Activated naive CD4-positive, alpha-beta T cell treated with anti-CD3 and anti-CD28 coated beads, Interleukin-2, amount 50 U/mL, for 24 hours (primary cell): ENCODE results near the gene THBS2.
"Not testable (repeated sequence)": the region's sequence is repeated elsewhere in the genome, so short reads cannot be mapped to it uniquely, and the experiment has no call there.

Experiments used
- H3K27ac Mint-ChIP-seq: one replicate; pipeline ENCODE4 v1.8.0; 2021; ENCODE audit warnings: mild to moderate bottlenecking, mixed read lengths
- H3K27me3 Mint-ChIP-seq: one replicate; pipeline ENCODE4 v1.8.0; 2021; ENCODE audit warnings: mixed read lengths
- H3K36me3 Mint-ChIP-seq: one replicate; pipeline ENCODE4 v1.8.0; 2021; ENCODE audit warnings: mixed read lengths
- H3K4me1 Mint-ChIP-seq: one replicate; pipeline ENCODE4 v1.8.0; 2021; ENCODE audit warnings: mixed read lengths
- H3K4me3 Mint-ChIP-seq: one replicate; pipeline ENCODE4 v1.8.0; 2021; ENCODE audit warnings: mild to moderate bottlenecking, mixed read lengths
- H3K9me3 Mint-ChIP-seq: one replicate; pipeline ENCODE4 v1.8.0; 2021; ENCODE audit warnings: mixed read lengths

THBS2 gene

DNA sequence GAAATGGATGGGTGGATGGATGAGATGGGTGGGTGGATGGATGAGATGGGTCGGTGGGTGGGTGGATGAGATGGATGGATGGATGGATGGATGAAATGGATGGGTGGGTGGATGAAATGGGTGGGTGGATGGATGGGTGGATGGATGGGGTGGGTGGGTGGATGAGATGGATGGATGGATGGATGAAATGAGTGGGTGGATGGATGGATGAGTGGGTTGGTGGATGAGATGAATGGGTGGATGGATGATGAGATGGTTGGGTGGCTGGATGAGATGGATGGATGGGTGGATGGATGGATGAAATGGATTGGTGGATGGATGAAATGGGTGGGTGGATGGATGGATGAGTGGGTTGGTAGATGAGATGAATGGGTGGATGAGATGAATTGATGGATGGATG, 35.7 kb downstream of the THBS2 start:
- Mint-ChIP-seq H3K36me3 (peaks cover 5% of the 10 kb centered on the region), H3K27ac (no peak overlapping the region), H3K4me3 (no peak overlapping the region), H3K27me3 (no peaks in the 10 kb centered on the region), H3K4me1 (peaks cover 6% of the 10 kb centered on the region), H3K9me3 (no peaks in the 10 kb centered on the region)

DNA sequence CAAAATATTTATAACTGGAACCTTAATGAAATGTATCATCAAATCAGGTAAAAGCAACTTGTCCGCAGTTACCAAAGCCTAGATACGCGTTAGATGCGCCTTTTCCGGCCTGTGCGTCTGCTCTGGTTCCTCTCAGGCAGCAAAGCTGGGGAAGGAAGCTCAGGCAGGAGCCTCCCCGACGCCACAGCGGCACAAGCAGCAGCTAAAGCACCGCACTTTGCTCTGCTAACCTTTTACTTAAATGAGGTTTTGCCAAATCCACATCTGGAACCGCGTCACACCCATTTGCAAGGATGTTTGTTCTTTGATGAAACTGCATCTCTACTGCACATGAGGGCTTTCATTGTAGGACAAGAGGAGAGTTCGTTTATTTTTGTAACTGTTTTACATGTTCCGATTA, 36.8 kb downstream of the THBS2 start:
- peaks cover 2% of the 10 kb centered on the region for H3K9me3 Mint-ChIP-seq
- no peaks in the 10 kb centered on the region for H3K27me3 Mint-ChIP-seq
- no peak overlapping the region for H3K27ac Mint-ChIP-seq
- H3K36me3 Mint-ChIP-seq = peaks cover 5% of the 10 kb centered on the region
- peaks cover 15% of the 10 kb centered on the region for H3K4me1 Mint-ChIP-seq
- no peak overlapping the region for H3K4me3 Mint-ChIP-seq

DNA sequence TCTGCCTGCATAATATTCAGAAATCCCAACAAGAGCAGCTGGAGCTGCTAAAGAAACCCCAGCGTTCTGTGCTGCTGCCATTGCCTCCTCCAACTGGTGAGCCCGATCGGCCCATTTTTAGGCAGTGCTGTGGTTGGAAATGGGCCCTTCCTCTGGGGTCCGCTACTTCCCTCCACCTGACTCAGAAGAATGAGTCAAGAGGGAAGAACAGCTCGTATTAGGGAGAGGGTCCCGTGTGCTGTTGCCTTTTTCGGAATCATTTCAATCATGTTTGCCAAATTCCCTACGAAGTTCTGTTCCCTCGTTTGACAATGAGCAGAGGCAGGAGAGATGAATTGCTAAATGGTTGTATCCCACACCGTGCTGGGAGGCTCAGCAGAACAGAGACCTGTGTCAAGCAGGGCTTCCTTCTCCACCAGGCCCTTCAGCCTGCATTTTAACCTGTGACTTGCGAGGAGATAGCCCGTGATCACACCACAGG, 38.4 kb downstream of the THBS2 start:
- peaks cover 10% of the 10 kb centered on the region for H3K9me3 Mint-ChIP-seq
- H3K4me3 Mint-ChIP-seq = no peak overlapping the region
- H3K27ac Mint-ChIP-seq = peak overlapping the region; percentile 52
- H3K36me3 Mint-ChIP-seq = peaks cover 5% of the 10 kb centered on the region
- peaks cover 17% of the 10 kb centered on the region for H3K4me1 Mint-ChIP-seq
- H3K27me3 Mint-ChIP-seq = no peaks in the 10 kb centered on the region

DNA sequence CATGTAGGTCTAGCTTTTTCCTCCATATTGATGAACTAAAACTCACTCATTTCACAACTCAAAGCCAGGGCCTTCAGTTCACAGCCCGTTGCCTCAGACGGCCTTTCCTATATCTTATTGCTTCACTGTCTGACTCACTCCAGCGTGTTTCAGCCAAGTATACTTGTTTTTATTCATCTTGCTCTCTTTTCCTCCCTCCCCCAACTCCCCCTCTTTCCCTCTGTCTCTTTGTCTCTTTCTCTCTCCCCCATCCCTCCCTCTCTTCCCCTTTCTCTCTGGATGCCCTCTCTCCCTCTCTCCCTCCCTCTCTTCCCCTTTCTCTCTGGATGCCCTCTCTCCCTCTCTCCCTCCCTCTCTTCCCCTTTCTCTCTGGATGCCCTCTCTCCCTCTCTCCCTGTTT, 38.9 kb downstream of the THBS2 start:
- not testable (repeated sequence) for H3K27me3 Mint-ChIP-seq, H3K4me3 Mint-ChIP-seq, H3K36me3 Mint-ChIP-seq
- peak overlapping the region; percentile 11 for H3K27ac Mint-ChIP-seq
- H3K9me3 Mint-ChIP-seq = peaks cover 14% of the 10 kb centered on the region
- peaks cover 17% of the 10 kb centered on the region for H3K4me1 Mint-ChIP-seq

DNA sequence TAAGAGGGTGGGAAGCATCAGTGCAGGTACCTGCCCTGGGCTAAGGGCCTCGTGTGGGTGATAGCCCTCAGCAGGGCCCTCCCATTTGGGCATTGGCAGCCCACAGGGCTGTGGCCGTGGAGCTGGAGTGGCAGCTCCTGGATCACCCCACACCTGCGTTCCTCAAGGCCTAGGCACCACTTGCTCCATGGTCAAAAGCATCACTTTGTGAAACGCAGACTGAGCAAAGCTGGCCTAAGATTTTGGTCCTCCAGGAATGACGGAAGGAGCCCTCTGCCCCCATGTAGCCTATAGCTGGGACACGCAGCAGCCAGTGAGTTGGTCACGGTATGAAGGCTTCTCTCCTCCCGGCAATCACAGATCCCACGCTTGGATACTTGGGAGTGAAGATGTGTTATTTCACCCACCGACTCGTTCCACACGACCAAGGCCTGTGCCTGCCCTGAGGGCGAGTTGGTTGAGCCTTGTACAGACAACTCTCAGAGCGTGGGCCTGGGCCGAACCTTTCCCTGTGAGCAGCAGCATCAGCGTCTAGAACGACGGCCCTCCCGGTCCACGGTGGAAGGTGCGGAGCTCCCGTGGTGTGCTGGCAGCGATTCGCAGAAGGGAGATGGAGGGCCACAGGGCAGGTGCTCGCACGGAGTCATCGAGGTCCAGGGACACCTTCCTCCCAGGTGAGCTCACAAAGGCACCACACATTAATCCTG, 39.7 kb downstream of the THBS2 start:
- Mint-ChIP-seq H3K36me3 (peaks cover 11% of the 10 kb centered on the region), H3K27me3 (no peaks in the 10 kb centered on the region), H3K4me3 (no peak overlapping the region), H3K9me3 (peaks cover 18% of the 10 kb centered on the region), H3K27ac (no peak overlapping the region), H3K4me1 (peaks cover 17% of the 10 kb centered on the region)

DNA sequence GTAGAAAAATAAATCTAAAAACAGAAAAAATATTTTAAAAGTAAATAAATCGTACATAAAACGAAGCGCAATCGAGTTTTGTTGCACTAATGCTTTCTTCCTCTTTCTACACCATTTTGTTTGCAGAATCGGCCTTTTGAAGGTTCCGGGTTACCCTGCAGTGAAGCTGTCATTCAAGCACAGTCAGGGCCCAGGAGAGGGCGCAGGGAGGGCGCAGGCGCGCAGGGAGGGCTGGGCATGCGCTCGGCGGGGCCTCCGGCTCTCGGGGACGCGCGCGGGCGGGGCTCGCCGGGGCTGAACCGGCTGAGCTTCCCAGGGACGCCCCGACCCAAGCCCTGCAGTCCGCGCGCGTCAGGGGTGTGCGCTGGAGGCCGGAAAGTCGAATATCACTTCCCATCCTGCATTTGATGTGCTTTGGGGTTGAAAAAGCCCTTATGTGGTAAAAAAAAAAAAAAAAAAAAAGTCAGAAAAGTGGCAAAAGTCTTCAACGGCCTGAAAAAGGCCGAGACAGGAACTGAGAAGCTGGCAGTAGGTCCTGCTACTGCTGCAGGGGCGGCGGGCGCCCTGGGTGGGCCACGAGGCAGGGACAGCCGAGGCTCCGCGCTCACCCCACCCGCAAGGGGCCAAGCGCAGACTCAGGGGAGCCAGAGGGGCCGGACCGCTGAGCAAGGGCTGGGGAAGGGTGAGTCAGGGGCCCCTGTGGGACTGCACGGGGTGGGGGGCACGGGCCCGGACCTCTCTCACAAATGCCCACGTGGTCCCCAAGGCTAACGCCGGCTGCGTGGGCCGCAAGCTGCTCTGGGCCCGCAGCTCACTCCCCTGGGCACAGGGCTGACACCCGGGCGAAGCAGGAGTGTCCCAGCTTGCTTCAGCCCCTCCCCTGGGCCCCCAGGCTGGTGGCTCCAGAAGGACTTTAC, 40.5 kb downstream of the THBS2 start:
- Mint-ChIP-seq H3K4me3 (peak overlapping the region; percentile 77), H3K36me3 (peaks cover 14% of the 10 kb centered on the region), H3K9me3 (peaks cover 27% of the 10 kb centered on the region), H3K27ac (peak overlapping the region; percentile 81), H3K27me3 (no peaks in the 10 kb centered on the region), H3K4me1 (peaks cover 19% of the 10 kb centered on the region)

DNA sequence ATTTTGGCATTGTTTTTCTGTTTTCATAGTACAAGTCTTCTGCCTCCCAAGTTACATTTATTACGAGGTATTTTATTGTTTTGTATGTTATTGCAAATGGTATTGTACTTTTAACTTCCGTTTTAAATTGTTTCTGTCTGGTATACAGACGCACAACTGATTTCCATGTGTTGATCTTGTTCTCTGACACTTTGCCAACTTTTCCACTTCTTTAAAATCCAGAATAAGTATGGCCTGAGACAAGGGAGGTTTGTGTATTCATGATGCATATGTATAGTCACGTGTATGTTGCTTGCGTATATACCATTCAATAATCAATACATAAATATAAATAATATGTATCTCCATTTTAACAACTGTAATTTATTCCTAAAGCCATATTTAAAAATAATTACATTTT, 41.2 kb downstream of the THBS2 start:
- H3K4me3 Mint-ChIP-seq = peak overlapping the region; percentile 30
- no peaks in the 10 kb centered on the region for H3K27me3 Mint-ChIP-seq
- H3K27ac Mint-ChIP-seq = no peak overlapping the region
- H3K4me1 Mint-ChIP-seq = peaks cover 21% of the 10 kb centered on the region
- H3K9me3 Mint-ChIP-seq = peaks cover 34% of the 10 kb centered on the region
- H3K36me3 Mint-ChIP-seq = peaks cover 16% of the 10 kb centered on the region

DNA sequence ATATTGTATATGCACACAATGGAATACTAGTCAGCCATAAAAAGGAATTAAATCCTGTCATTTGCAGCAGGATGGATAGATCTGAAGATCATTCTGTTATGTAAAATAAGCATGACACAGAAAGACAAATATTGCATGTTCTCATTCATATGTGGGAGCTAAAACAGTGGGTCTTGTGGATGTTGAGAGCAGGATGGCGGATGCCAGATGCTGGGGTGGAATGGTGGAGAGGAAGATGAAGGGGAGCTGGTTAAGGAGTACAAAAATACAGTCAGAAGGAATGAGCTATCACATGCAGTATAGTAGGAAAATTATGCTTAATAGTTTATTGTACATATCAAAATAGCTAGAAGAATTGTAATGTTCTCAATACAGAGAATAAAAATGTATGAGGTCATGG, 41.8 kb downstream of the THBS2 start:
- Mint-ChIP-seq H3K9me3 (peaks cover 36% of the 10 kb centered on the region), H3K4me1 (peaks cover 21% of the 10 kb centered on the region), H3K27ac (peak overlapping the region; percentile 4), H3K36me3 (peaks cover 18% of the 10 kb centered on the region), H3K4me3 (peak overlapping the region; percentile 20), H3K27me3 (no peaks in the 10 kb centered on the region)

DNA sequence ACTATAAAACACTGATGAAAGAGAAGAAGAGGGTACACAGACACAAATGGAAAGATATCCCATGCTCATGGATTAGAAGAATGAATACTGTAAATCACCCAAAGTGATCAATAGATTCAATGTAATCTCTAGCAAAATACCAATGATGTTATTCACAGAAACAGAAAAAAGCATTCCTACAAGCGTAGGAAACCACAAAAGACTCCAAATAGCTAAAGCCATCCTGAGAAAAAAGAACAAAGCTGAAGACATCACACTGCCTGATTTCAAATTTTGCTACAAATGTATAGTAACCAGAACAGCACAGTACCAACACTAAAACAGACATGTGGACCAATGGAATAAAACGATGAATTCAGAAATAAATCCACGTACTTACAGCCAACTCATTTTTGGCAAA, 43.0 kb downstream of the THBS2 start:
- H3K9me3 Mint-ChIP-seq = peaks cover 42% of the 10 kb centered on the region
- H3K27ac Mint-ChIP-seq = peak overlapping the region; percentile 33
- H3K36me3 Mint-ChIP-seq = peaks cover 18% of the 10 kb centered on the region
- peaks cover 21% of the 10 kb centered on the region for H3K4me1 Mint-ChIP-seq
- H3K4me3 Mint-ChIP-seq = no peak overlapping the region
- H3K27me3 Mint-ChIP-seq = no peaks in the 10 kb centered on the region

DNA sequence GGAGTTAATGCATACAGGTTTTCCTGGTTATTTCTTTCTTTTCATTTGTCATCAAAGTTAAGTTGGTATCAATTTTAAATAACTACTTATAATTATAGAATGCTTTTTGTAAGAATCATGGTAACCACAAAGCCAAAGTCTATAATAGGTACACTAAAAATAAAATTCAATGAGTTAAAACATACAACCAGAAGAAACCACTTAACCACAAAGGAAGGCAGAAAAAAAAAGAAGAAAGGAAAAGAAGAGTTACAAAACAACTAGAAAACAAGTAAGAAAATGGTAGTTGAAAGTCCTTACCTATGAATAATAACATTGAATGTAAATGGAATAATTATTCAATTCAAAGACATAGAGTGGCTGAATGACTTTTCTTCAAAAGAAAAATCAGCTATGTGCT, 45.6 kb downstream of the THBS2 start:
- peaks cover 17% of the 10 kb centered on the region for H3K36me3 Mint-ChIP-seq
- H3K27ac Mint-ChIP-seq = no peak overlapping the region
- H3K27me3 Mint-ChIP-seq = no peaks in the 10 kb centered on the region
- H3K4me1 Mint-ChIP-seq = peaks cover 16% of the 10 kb centered on the region
- no peak overlapping the region for H3K4me3 Mint-ChIP-seq
- H3K9me3 Mint-ChIP-seq = peaks cover 42% of the 10 kb centered on the region

DNA sequence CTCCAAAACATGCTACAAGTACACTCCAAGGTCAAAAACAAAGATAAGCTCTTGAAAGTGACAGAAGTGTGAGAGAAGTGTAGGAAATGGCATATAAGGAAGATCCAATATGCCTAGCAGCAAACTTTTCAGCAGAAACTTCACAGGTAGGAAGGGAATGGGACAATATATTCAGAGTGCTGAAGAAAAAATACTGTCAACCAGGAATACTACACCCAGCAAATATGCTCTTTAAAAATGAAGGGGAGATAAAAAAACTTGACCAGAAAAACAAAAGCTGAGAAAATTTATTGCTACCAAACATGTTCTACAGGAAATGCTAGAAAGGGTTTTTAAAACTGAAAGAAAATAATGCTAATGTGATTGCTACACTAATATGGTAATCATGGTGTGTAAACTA, 46.2 kb downstream of the THBS2 start:
- Mint-ChIP-seq H3K4me3 (no peak overlapping the region), H3K36me3 (peaks cover 17% of the 10 kb centered on the region), H3K9me3 (peaks cover 42% of the 10 kb centered on the region), H3K27me3 (no peaks in the 10 kb centered on the region), H3K27ac (no peak overlapping the region), H3K4me1 (peaks cover 12% of the 10 kb centered on the region)

DNA sequence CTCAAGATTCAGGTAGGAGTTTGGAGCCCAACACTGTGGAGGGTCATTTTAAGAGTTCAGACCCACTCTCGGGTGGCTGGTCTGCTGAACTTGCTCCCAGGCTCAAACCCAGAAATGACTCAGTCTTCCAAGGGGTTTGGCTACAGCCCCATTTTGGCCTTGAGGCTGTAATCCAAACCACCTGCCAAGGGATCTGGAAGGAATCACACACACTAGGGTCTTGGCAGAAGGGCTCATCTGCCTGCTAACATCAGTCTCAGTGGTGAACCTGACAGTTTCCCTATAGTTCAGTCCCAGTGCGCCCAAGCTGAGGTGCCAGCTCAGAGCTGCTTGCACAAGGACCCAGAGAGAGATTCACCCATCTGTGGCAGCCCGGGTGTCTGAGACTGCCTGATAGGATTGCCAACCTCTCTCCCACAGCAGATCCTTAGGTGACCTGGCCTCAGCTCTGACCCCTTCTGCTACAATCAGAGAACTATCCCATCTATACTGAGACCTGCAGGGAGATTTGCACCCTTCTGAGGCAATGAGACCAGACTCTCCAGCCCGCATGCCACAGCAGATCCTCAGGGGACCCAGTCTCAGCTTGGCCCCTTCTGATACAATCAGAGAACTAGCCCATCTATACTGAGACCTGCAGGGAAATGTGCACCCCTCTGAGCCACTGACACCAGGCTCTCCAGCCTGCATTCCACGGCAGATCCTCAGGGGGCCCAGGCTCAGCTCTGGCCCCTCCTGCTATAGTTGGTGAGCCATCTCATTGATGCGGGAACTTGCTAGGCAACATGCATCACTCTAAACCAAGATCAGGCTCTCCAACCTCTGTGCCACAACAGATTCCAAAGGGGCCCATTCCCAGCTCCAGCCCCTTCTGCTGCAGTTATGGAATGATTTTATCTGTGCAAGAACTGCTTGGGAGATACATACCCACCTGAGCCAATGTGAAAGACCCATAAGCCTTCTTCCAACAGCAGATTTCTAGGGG, 48.2 kb downstream of the THBS2 start:
- peaks cover 3% of the 10 kb centered on the region for H3K4me1 Mint-ChIP-seq
- peaks cover 35% of the 10 kb centered on the region for H3K9me3 Mint-ChIP-seq
- no peaks in the 10 kb centered on the region for H3K27me3 Mint-ChIP-seq
- H3K27ac Mint-ChIP-seq = no peak overlapping the region
- H3K4me3 Mint-ChIP-seq = no peak overlapping the region
- H3K36me3 Mint-ChIP-seq = peaks cover 17% of the 10 kb centered on the region

DNA sequence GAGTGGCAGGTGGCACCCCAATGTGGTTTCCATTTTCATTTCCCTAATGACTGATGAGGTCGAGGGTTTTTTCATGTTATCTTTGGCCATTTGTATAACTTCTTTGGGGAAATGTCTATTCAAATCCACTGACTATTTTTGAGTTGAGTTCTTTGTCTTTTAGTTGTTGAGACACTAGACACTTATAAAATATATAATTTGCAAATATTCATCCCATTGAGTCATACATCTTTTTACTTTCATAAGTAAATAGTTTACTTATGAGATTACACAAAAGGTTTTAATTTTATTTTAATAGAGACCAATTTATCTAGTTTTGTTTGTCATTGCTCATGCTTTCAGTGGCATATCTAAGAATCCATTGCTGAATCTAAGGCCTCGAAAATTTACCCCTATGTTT, 49.5 kb downstream of the THBS2 start:
- Mint-ChIP-seq H3K36me3 (peaks cover 13% of the 10 kb centered on the region), H3K4me3 (no peak overlapping the region), H3K27ac (no peak overlapping the region), H3K4me1 (peaks cover 3% of the 10 kb centered on the region), H3K27me3 (no peaks in the 10 kb centered on the region), H3K9me3 (peaks cover 25% of the 10 kb centered on the region)

DNA sequence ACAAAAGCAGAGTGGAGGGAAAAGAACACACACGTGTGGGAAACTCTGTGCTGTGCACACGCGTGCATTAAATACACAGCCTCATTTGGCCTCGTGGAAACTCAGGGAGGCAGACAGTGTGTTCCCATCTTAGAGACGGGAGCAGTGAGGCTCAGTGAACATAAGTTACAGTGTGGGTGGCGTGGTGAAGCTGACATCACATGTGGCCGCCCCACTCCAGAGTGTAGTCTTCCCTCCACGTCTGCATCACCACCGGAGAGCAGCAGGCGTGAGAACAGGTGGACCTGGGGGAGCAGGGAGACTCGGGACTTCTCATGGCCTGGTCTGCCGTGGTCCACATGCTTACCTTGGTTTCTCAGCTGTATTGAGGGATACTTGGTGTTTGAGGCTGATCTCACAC, 51.7 kb downstream of the THBS2 start:
- Mint-ChIP-seq H3K4me1 (no peaks in the 10 kb centered on the region), H3K27me3 (no peaks in the 10 kb centered on the region), H3K36me3 (peaks cover 4% of the 10 kb centered on the region), H3K9me3 (peaks cover 6% of the 10 kb centered on the region), H3K4me3 (no peak overlapping the region), H3K27ac (no peak overlapping the region)

DNA sequence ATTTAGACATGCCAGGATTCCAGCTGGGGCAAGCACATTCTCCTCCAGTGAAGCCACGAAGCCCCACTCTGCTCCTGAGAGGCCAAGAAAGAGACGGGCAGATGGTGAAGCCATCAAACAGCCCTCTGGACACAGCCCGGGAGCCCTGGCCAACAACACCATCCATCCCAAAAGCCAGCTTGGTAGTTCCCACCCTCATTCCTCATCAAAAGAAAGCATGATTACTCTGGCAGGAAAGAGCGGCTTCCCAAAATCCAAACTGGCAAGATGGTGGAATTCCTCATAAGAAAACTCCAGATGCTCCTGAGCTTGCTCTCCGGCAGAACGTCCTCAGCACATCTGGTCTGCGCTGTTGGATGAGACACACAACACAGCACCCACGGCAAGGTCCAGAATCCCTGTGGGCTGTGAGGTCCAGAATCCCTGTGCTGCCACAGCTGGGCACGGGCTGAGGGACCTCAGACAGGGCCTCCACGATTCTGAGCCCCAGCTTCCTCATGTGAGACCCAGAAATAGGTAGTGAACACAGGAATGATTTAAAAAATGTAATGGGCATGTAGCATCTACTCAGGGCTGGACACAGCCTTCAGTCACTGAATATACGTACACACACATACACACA, 52.6 kb downstream of the THBS2 start:
- H3K27ac Mint-ChIP-seq = no peak overlapping the region
- no peaks in the 10 kb centered on the region for H3K27me3 Mint-ChIP-seq
- H3K36me3 Mint-ChIP-seq = no peaks in the 10 kb centered on the region
- no peaks in the 10 kb centered on the region for H3K9me3 Mint-ChIP-seq
- H3K4me1 Mint-ChIP-seq = no peaks in the 10 kb centered on the region
- H3K4me3 Mint-ChIP-seq = no peak overlapping the region
